IMR-90 (cell line): Measurements from ENCODE around the gene ARSB. TPM values are rescaled to one million over a fixed set of nuclear protein-coding genes. Genes with fewer than 3 reads are reported as not detected.

Source experiments
- ATAC-seq: fragments of 200-7000 bp; cut with Tn5 transposase; 2 replicates; pipeline ENCODE4 v1.9.1; 2020; ENCODE audit warnings: low read depth, mild to moderate bottlenecking, moderate library complexity
- BruUV-seq: library from RNA; stranded (reverse); fragments of 400-500 nt; replicated peaks from 2 replicates; lab custom pipeline; 2021; lab: Mats Ljungman, UMichigan
- CTCF ChIA-PET: fragments of 300-600 bp; formaldehyde crosslinking; extraction: SDS; loops from one replicate; lab custom pipeline; 2021; ENCODE audit warnings: antibody characterized with exemption; lab: Yijun Ruan, JAX
- POLR2A ChIA-PET: fragments of 300-600 bp; sonication (Branson Sonifier 250); formaldehyde crosslinking; loops from one replicate; lab custom pipeline; 2022; ENCODE audit warnings: antibody characterized with exemption; ENCODE audit not compliant: unreplicated experiment; lab: Charles Lee
- DNase-seq: peaks from one replicate; pipeline ENCODE4 v3.0.0; 2013
- H2AFZ ChIP-seq: replicated peaks from 2 replicates; pipeline ENCODE3; 2013; ENCODE audit warnings: low read length, mild to moderate bottlenecking; ENCODE audit not compliant: poor library complexity
- H2AK5ac ChIP-seq: 2 replicates; pipeline ENCODE4 v1.6.1; 2013; ENCODE audit warnings: low read depth, low read length, inconsistent platforms
- H2AK9ac ChIP-seq: replicated peaks from 2 replicates; pipeline ENCODE3; 2013; ENCODE audit warnings: mild to moderate bottlenecking, low read depth, low read length, moderate library complexity; ENCODE audit not compliant: poor library complexity
- H2BK120ac ChIP-seq: 2 replicates; pipeline ENCODE4 v1.6.1; 2013; ENCODE audit warnings: low read depth, low read length, inconsistent platforms
- H2BK15ac ChIP-seq: 3 replicates; pipeline ENCODE4 v1.6.1; 2013; ENCODE audit warnings: low read depth, low read length, inconsistent platforms
- H2BK20ac ChIP-seq: 2 replicates; pipeline ENCODE4 v1.6.1; 2013; ENCODE audit warnings: low read depth, mild to moderate bottlenecking, inconsistent platforms, low read length, moderate library complexity
- H2BK5ac ChIP-seq: 2 replicates; pipeline ENCODE4 v1.6.1; 2013; ENCODE audit warnings: mild to moderate bottlenecking, low read depth, low read length, inconsistent platforms; ENCODE audit not compliant: poor library complexity, severe bottlenecking
- H3K14ac ChIP-seq: replicated peaks from 2 replicates; pipeline ENCODE4 v1.6.1; 2013; ENCODE audit warnings: low read depth, low read length, inconsistent platforms
- H3K18ac ChIP-seq: 2 replicates; pipeline ENCODE4 v1.6.1; 2013; ENCODE audit warnings: low read depth, low read length, control low read depth
- H3K23ac ChIP-seq: 2 replicates; pipeline ENCODE4 v1.6.1; 2013; ENCODE audit warnings: low read depth, low read length, inconsistent platforms
- H3K27ac ChIP-seq: 2 replicates; pipeline ENCODE4 v1.5.1; 2013; ENCODE audit warnings: mild to moderate bottlenecking, control low read depth, low read length; ENCODE audit not compliant: insufficient read depth
- H3K27me3 ChIP-seq: 2 replicates; pipeline ENCODE4 v1.6.1; 2013; ENCODE audit warnings: low read length; ENCODE audit not compliant: control insufficient read depth, insufficient read depth
- H3K36me3 ChIP-seq: 2 replicates; pipeline ENCODE4 v1.6.1; 2013; ENCODE audit warnings: low read length, mixed read lengths; ENCODE audit not compliant: control insufficient read depth, insufficient read depth
- H3K4ac ChIP-seq: 2 replicates; pipeline ENCODE4 v1.6.1; 2013; ENCODE audit warnings: low read depth, low read length, inconsistent platforms
- H3K4me1 ChIP-seq: 2 replicates; pipeline ENCODE4 v1.6.1; 2013; ENCODE audit warnings: low read length, mixed read lengths; ENCODE audit not compliant: control insufficient read depth, insufficient read depth
- H3K4me2 ChIP-seq: 2 replicates; pipeline ENCODE4 v1.6.1; 2013; ENCODE audit warnings: low read depth, mild to moderate bottlenecking, control low read depth, low read length, moderate library complexity
- H3K4me3 ChIP-seq: 2 replicates; pipeline ENCODE4 v1.5.1; 2013; ENCODE audit warnings: low read depth, mild to moderate bottlenecking, control low read depth, low read length, moderate library complexity; ENCODE audit not compliant: insufficient read depth
- H3K56ac ChIP-seq: 2 replicates; pipeline ENCODE4 v1.6.1; 2013; ENCODE audit warnings: low read length, inconsistent platforms; ENCODE audit not compliant: insufficient read depth; ENCODE audit errors: extremely low read depth
- H3K79me1 ChIP-seq, 2 experiments: 2 replicates each; pipeline ENCODE4 v1.6.1; 2013; ENCODE audit warnings: low read length in 2 of 2, inconsistent platforms in 1 of 2, low read depth in 1 of 2
- H3K9ac ChIP-seq: 2 replicates; pipeline ENCODE4 v1.6.1; 2013; ENCODE audit warnings: low read depth, low read length, control low read depth
- H3K9me1 ChIP-seq: 2 replicates; pipeline ENCODE4 v1.6.1; 2013; ENCODE audit warnings: low read length, inconsistent platforms; ENCODE audit not compliant: insufficient read depth
- H3K9me3 ChIP-seq: 2 replicates; pipeline ENCODE4 v1.6.1; 2013; ENCODE audit warnings: low read length; ENCODE audit not compliant: control insufficient read depth, insufficient read depth
- H4K20me1 ChIP-seq: 2 replicates; pipeline ENCODE4 v1.6.1; 2013; ENCODE audit warnings: low read length, inconsistent platforms; ENCODE audit not compliant: insufficient read depth
- H4K5ac ChIP-seq: 2 replicates; pipeline ENCODE4 v1.6.1; 2013; ENCODE audit warnings: mild to moderate bottlenecking, low read depth, low read length, control low read depth
- H4K8ac ChIP-seq, 2 experiments: 2 replicates each; pipeline ENCODE4 v1.6.1; 2013; ENCODE audit warnings: low read depth in 2 of 2, low read length in 2 of 2, control low read depth in 1 of 2, inconsistent platforms in 1 of 2
- H4K91ac ChIP-seq: 2 replicates; pipeline ENCODE4 v1.6.1; 2013; ENCODE audit warnings: low read depth, low read length, inconsistent platforms; ENCODE audit not compliant: insufficient read depth
- BHLHE40 ChIP-seq: fragments of 150-350 bp; IDR thresholded peaks from 2 replicates; pipeline ENCODE4 v1.6.1; 2016; ENCODE audit warnings: mild to moderate bottlenecking, low read depth, low read length
- CHD1 ChIP-seq: IDR thresholded peaks from 2 replicates; pipeline ENCODE4 v1.6.1; 2012; ENCODE audit warnings: low read depth, low read length, improper control_type of control experiment
- ELK1 ChIP-seq: fragments of 150-350 bp; IDR thresholded peaks from 2 replicates; pipeline ENCODE4 v1.6.1; 2016; ENCODE audit warnings: low read depth, mild to moderate bottlenecking, low read length, moderate library complexity, borderline replicate concordance
- FOS ChIP-seq: fragments of 150-350 bp; IDR thresholded peaks from 2 replicates; pipeline ENCODE4 v1.6.1; 2016; ENCODE audit warnings: low read depth, low read length
- MAFK ChIP-seq: IDR thresholded peaks from 2 replicates; pipeline ENCODE4 v1.6.1; 2012; ENCODE audit warnings: low read depth, low read length, improper control_type of control experiment
- NFE2L2 ChIP-seq: fragments of 150-350 bp; IDR thresholded peaks from 2 replicates; pipeline ENCODE4 v1.6.1; 2016; ENCODE audit warnings: low read depth, mild to moderate bottlenecking, low read length
- RFX5 ChIP-seq: IDR thresholded peaks from 2 replicates; pipeline ENCODE4 v1.8.0; 2012; ENCODE audit warnings: low read depth, mild to moderate bottlenecking, low read length, moderate library complexity
- SMC3 ChIP-seq: fragments of 150-350 bp; IDR thresholded peaks from 2 replicates; pipeline ENCODE4 v1.6.1; 2016; ENCODE audit warnings: low read depth, mild to moderate bottlenecking, antibody characterized with exemption, low read length, moderate library complexity
- WGBS, 2 experiments: methylation state at CpG; one replicate each; pipeline versions ENCODE4 v1.1.5 to v1.1.7; 2013; ENCODE audit warnings: missing lambda C conversion rate in 2 of 2; ENCODE audit not compliant: insufficient read length in 1 of 2; ENCODE audit errors: extremely low coverage in 2 of 2; 5-methylcytosine and 5-hydroxymethylcytosine counted together
- dilution Hi-C: fragments of 300-500 bp; cut with HindIII; formaldehyde crosslinking; loops from one replicate; pipeline ENCODE4 v1.14.3; 2018; ENCODE audit warnings: low sequenced_read_pairs; ENCODE audit not compliant: unreplicated experiment
- in situ Hi-C: fragments of 300-500 bp; cut with MboI; formaldehyde crosslinking; loops from 3 replicates; pipeline ENCODE4 v1.14.3; 2019; ENCODE audit warnings: low sequenced_read_pairs, inconsistent platforms, mixed read lengths
- intact Hi-C: fragments of 100-400 bp; cut with micrococcal nuclease; formaldehyde crosslinking; loops from 2 replicates; pipeline ENCODE4 v1.10.0; 2022
- polyA plus RNA-seq, 3 experiments: library from polyadenylated mRNA; depleted of rRNA; stranded (reverse); fragments of >200 nt; gene quantifications; 2 replicates each; pipeline ENCODE4 v1.2.3, GENCODE V29; 2012; ENCODE audit warnings: low replicate concordance in 1 of 3
- total RNA-seq: library from RNA; depleted of rRNA; stranded (reverse); fragments of >200 nt; gene quantifications from 2 replicates; pipeline ENCODE4 v1.2.3, GENCODE V29; 2012

The ARSB gene
- total and polyA plus RNA-seq, 2 of the 4 experiments (the other 2 are of a cell fraction): 16.0 to 16.3 TPM

GRCh38 chr5:78783434-78784130 lies 201.5 kb downstream of the ARSB start:
- Histone ChIP-seq H3K18ac (peak overlapping the region; percentile 2; the same call in 1 of the 2 replicates), H3K14ac (0 out of 2 replicates have a peak overlapping the region, but pooled peaks have one; percentile 40), H3K9me3 (no peaks in the 10 kb centered on the region), H2BK5ac (no peak overlapping the region), H4K8ac (peak overlapping the region in 1 of 2 experiments; percentile 20; a peak in 1 of 4 replicates), H3K27me3 (no peaks in the 10 kb centered on the region), H2AFZ (no peak overlapping the region), H3K4me1 (peaks cover 18% of the 10 kb centered on the region), H3K56ac (no peak overlapping the region), H2BK20ac (peak overlapping the region; percentile 18; the same call in 1 of the 2 replicates), H2BK120ac (peak overlapping the region; percentile 39), H3K27ac (peak overlapping the region; percentile 53; the same call in 1 of the 2 replicates), H3K9ac (no peak overlapping the region), H3K9me1 (peaks cover 16% of the 10 kb centered on the region), H3K36me3 (no peaks in the 10 kb centered on the region), H3K79me1 (no peaks in the 10 kb centered on the region), H3K4ac (peak overlapping the region; percentile 67), H4K91ac (peak overlapping the region; percentile 35; the same call in 1 of the 2 replicates), H4K5ac (no peak overlapping the region), H4K20me1 (no peaks in the 10 kb centered on the region), H2AK9ac (no peak overlapping the region), H3K4me3 (no peak overlapping the region), H3K4me2 (no peak overlapping the region), H3K23ac (no peak overlapping the region; the same call in 1 of the 2 replicates), H2AK5ac (no peak overlapping the region), H2BK15ac (peak overlapping the region; percentile 71; the same call in 2 of the 3 replicates)
- ChIA-PET POLR2A (no interaction called here), CTCF (no interaction called here)
- intact Hi-C loops (no loop called here), in situ Hi-C loops (no loop called here), dilution Hi-C loops (no loop called here)
- WGBS, 2 experiments: 40% methylated on average over 1 of the region's 2 CpGs; no CpG with 5 or more reads in 1 of the 2 experiments
- TF ChIP-seq BHLHE40 (no peak), SMC3 (no peak), MAFK (no peak), NFE2L2 (no peak), RFX5 (no peak), CHD1 (no peak), FOS (no peak), ELK1 (no peak)
- ATAC-seq (no peak), DNase-seq (no peak)
- no TSS peak for BruUV-seq
